Nephron progenitor cell (in vitro differentiated cells): ENCODE measurements around the gene LPAR2.
A peak's percentile ranks its signal among the peaks of the same experiment; 100 is the strongest.

Source experiments
- DNase-seq: peaks from one replicate; pipeline ENCODE4 v3.0.0; 2021
- H3K27ac Mint-ChIP-seq: 2 replicates; pipeline ENCODE4 v1.8.0; 2021; ENCODE audit warnings: mild to moderate bottlenecking, moderate library complexity, mixed read lengths
- H3K27me3 Mint-ChIP-seq: 2 replicates; pipeline ENCODE4 v1.8.0; 2021; ENCODE audit warnings: mild to moderate bottlenecking, low read depth, mixed read lengths; ENCODE audit not compliant: poor library complexity
- H3K36me3 Mint-ChIP-seq: 2 replicates; pipeline ENCODE4 v1.8.0; 2021; ENCODE audit warnings: low read depth, mixed read lengths
- H3K4me1 Mint-ChIP-seq: 2 replicates; pipeline ENCODE4 v1.8.0; 2021; ENCODE audit warnings: mixed read lengths
- H3K4me3 Mint-ChIP-seq: 2 replicates; pipeline ENCODE4 v1.8.0; 2021; ENCODE audit warnings: mild to moderate bottlenecking, moderate library complexity, mixed read lengths
- H3K9me3 Mint-ChIP-seq: 2 replicates; pipeline ENCODE4 v1.8.0; 2021; ENCODE audit warnings: mild to moderate bottlenecking, moderate library complexity, mixed read lengths
- TF ChIP-seq, protein P1 (sequence below): fragments of 200-600 bp; sonication (generic); IDR thresholded peaks from 2 replicates; pipeline ENCODE4 v1.5.0; 2021; ENCODE audit warnings: antibody characterized with exemption

Gene LPAR2

DNA sequence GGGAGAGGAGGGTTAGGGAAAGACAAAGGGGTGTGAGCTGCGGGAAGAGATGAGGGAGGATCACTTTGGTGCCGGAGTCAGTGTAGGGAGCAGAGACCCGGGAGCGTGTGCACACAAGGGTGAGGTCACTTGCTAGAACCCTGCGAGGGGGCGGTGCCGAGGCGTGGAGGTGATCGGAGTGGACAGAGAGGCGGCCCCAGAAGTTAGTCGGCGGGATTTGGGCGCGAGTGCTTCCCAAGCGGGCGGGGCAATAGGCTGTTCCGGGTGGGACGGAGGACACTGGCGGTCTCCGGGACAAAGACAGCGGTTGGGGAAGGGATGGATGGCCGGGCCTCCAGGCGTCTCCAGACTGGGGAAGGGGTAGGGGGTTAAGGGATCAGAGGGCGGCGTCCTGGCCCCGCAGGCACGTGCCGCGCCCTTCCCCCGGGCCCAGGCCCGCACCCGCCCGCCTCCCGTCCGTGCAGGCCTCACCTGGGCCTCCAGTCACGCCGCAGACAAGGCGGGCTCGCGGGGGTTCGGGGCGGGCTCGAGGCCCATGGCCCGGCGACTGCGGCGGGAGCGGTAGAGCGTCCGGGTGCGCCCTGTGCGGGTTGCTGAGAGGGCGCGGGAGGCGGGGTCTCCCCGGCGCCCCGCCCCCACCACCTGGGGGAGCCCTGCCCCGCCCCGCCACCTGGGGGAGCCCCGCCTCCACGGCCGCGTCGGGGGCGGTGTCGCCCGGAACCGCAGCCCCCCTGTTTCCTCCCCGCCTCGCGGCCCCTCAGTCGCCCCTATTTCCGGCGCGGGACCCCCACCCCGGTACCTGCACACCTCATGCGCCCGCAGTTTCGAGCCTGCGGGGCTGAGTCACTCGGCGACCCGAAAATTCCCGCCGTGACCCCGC, at the start of gene LPAR2:
TSS of gene LPAR2 (minus strand) at position 600 of the 880 bp plus-strand sequence. CDS start 945 bp downstream, outside the sequence.
- Mint-ChIP-seq H3K4me1 (peaks cover 36% of the 10 kb centered on the region), H3K27ac (peak within 1 kb of the TSS; percentile 9), H3K36me3 (peaks cover 24% of the 10 kb centered on the region), H3K4me3 (peak within 1 kb of the TSS; percentile 89), H3K9me3 (no peaks in the 10 kb centered on the region), H3K27me3 (peaks cover 10% of the 10 kb centered on the region)
- DNase-seq, result peak; percentile 73
- TF ChIP-seq, protein P1, sequence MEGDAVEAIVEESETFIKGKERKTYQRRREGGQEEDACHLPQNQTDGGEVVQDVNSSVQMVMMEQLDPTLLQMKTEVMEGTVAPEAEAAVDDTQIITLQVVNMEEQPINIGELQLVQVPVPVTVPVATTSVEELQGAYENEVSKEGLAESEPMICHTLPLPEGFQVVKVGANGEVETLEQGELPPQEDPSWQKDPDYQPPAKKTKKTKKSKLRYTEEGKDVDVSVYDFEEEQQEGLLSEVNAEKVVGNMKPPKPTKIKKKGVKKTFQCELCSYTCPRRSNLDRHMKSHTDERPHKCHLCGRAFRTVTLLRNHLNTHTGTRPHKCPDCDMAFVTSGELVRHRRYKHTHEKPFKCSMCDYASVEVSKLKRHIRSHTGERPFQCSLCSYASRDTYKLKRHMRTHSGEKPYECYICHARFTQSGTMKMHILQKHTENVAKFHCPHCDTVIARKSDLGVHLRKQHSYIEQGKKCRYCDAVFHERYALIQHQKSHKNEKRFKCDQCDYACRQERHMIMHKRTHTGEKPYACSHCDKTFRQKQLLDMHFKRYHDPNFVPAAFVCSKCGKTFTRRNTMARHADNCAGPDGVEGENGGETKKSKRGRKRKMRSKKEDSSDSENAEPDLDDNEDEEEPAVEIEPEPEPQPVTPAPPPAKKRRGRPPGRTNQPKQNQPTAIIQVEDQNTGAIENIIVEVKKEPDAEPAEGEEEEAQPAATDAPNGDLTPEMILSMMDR, result no peak

DNA sequence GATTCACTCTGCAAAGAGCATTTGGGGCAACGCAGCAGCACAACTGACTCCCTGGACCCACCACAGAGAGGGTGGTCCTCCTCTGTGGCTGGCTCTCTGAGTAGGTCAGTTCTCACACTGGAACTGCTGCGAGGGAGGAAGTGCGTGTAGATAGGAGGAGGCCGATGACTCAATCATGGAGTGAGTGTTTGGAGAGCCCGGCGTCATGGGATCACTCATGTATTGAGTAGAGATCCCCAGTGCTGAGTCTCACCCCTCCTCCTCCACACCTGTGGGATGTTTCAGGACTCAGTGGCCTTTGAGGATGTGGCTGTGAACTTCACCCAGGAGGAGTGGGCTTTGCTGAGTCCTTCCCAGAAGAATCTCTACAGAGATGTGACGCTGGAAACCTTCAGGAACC, 49.6 kb upstream of the LPAR2 start:
- H3K27ac Mint-ChIP-seq, result no peak overlapping the region
- H3K4me3 Mint-ChIP-seq, result no peak overlapping the region
- H3K9me3 Mint-ChIP-seq, result peaks cover 85% of the 10 kb centered on the region
- TF ChIP-seq, protein P1, result no peak
- peaks cover 5% of the 10 kb centered on the region for H3K4me1 Mint-ChIP-seq
- H3K36me3 Mint-ChIP-seq, result peaks cover 97% of the 10 kb centered on the region
- peaks cover under 1% of the 10 kb centered on the region for H3K27me3 Mint-ChIP-seq
- no peak for DNase-seq

DNA sequence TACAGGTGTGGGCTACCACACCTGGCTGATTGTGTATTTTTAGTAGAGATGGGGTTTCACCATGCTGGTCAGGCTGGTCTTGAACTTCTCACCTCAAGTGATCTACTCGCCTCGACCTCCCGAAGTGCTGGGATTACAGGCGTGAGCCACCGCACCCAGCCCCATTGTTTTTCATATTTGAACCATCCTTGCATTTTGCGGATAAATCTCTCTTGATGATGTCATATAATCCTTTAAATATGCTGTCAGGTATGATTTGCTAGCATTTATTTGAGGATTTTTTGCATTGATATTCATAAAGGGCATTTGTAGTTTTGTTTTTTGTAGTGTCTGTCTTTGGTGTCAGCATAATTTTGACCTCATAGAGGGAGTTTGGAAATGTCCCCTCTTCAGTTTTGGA, 46.3 kb upstream of the LPAR2 start:
- Mint-ChIP-seq H3K9me3 (peaks cover 78% of the 10 kb centered on the region), H3K27ac (no peak overlapping the region), H3K4me3 (no peak overlapping the region), H3K27me3 (no peaks in the 10 kb centered on the region), H3K4me1 (peaks cover 12% of the 10 kb centered on the region), H3K36me3 (peaks cover 88% of the 10 kb centered on the region)
- TF ChIP-seq, protein P1, result no peak
- no peak for DNase-seq

DNA sequence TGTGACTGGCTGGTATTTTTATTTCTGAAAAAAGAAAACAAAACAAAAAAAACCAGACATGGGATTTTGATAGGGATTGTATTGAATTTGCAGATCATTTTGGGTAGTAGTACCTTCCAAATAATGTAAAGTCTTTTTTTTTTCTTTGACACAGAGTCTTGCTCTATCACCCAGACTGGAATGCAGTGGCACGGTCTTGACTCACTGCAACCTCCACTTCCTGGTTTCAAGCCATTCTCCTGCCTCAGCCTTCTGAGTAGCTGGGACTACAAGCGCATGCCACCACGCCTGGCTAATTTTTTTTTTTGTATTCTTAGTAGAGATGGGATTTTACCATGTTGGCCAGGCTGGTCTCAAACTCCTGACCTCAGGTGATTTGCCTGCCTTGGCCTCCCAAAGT, 44.8 kb upstream of the LPAR2 start:
- peaks cover 73% of the 10 kb centered on the region for H3K36me3 Mint-ChIP-seq
- peaks cover 69% of the 10 kb centered on the region for H3K9me3 Mint-ChIP-seq
- H3K4me3 Mint-ChIP-seq, result no peak overlapping the region
- DNase-seq, result no peak
- H3K4me1 Mint-ChIP-seq, result peaks cover 19% of the 10 kb centered on the region
- H3K27me3 Mint-ChIP-seq, result no peaks in the 10 kb centered on the region
- no peak overlapping the region for H3K27ac Mint-ChIP-seq
- TF ChIP-seq, protein P1, result no peak

DNA sequence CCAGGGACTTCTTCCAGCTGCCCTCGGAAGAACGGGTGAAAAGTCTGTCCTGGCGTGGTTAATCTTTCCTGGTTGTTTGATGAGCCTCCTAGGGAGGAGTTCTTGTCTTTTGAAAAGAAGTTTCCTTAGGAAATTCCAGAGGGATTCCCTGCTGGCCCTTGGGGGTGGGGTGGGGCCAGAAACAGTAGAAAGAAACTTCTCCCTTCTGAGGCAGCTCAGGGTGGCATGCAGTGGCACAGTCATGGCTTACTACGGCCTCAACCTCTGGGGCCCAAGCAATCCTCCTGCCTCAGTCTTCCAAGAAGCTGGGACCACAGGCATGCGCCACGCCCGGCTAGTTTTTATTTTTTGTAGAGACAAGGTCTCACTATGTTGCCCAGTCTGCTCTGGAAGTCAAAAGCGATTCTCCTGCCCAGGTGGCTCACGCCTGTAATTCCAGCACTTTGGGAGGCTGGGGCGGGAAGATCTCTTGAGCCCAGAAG, 42.1 kb upstream of the LPAR2 start:
- Mint-ChIP-seq H3K36me3 (peaks cover 46% of the 10 kb centered on the region), H3K4me1 (peaks cover 14% of the 10 kb centered on the region), H3K9me3 (peaks cover 47% of the 10 kb centered on the region), H3K27ac (no peak overlapping the region), H3K27me3 (no peaks in the 10 kb centered on the region), H3K4me3 (peak overlapping the region; percentile 88)
- TF ChIP-seq, protein P1, result no peak
- no peak for DNase-seq
